Activated CD4-positive, alpha-beta T cell treated with anti-CD3 and anti-CD28 coated beads, Interleukin-2, amount 50 U/mL, for 1 hour (primary cell): Measurements from ENCODE around the gene KRT24.
"Not testable (repeated sequence)": the region's sequence is repeated elsewhere in the genome, so short reads cannot be mapped to it uniquely, and the experiment has no call there.

Experiments used
- DNase-seq: peaks from one replicate; pipeline ENCODE4 v3.0.0-alpha.2; 2020

Gene KRT24

GRCh38 chr17:40703652-40704051 lies at the start of gene KRT24:
Gene KRT24, minus strand, starts transcription at chr17:40703752. Its CDS starts 59 bp downstream, at chr17:40703693.
- no peak for DNase-seq

GRCh38 chr17:40751065-40751464 lies 47.5 kb upstream of the KRT24 start:
- DNase-seq, result no peak

- no peak for DNase-seq
Measured at GRCh38 chr17:40750391-40750790, 46.8 kb upstream of the KRT24 start.

GRCh38 chr17:40748666-40749065 lies 45.1 kb upstream of the KRT24 start:
- DNase-seq, result not testable (repeated sequence)

GRCh38 chr17:40738553-40738952 lies 35.0 kb upstream of the KRT24 start:
- no peak for DNase-seq

- no peak for DNase-seq
Measured at GRCh38 chr17:40735016-40735415, 31.5 kb upstream of the KRT24 start.

- DNase-seq, result no peak
Measured at GRCh38 chr17:40734018-40734417, 30.5 kb upstream of the KRT24 start.

GRCh38 chr17:40730970-40731369 lies 27.4 kb upstream of the KRT24 start:
- DNase-seq, result no peak

- DNase-seq, result no peak
Measured at GRCh38 chr17:40727447-40728231, 24.1 kb upstream of the KRT24 start.

GRCh38 chr17:40726919-40727318 lies 23.4 kb upstream of the KRT24 start:
- no peak for DNase-seq

- DNase-seq, result no peak
Measured at GRCh38 chr17:40724656-40725055, 21.1 kb upstream of the KRT24 start.

GRCh38 chr17:40722241-40722640 lies 18.7 kb upstream of the KRT24 start:
- no peak for DNase-seq

- no peak for DNase-seq
Measured at GRCh38 chr17:40720899-40721298, 17.3 kb upstream of the KRT24 start.

GRCh38 chr17:40718930-40719329 lies 15.4 kb upstream of the KRT24 start:
- DNase-seq, result no peak

GRCh38 chr17:40717776-40718175 lies 14.2 kb upstream of the KRT24 start:
- DNase-seq, result no peak

GRCh38 chr17:40714473-40714872 lies 10.9 kb upstream of the KRT24 start:
- no peak for DNase-seq

GRCh38 chr17:40707745-40708144 lies 4.2 kb upstream of the KRT24 start:
- DNase-seq, result no peak

GRCh38 chr17:40705584-40705983 lies 2.0 kb upstream of the KRT24 start:
- no peak for DNase-seq

- DNase-seq, result no peak
Measured at GRCh38 chr17:40702271-40702670, 1.3 kb downstream of the KRT24 start.

- no peak for DNase-seq
Measured at GRCh38 chr17:40699853-40700252, 3.7 kb downstream of the KRT24 start.

GRCh38 chr17:40699371-40699770 lies 4.2 kb downstream of the KRT24 start:
- DNase-seq, result no peak

GRCh38 chr17:40697297-40697696 lies 6.3 kb downstream of the KRT24 start:
- no peak for DNase-seq

GRCh38 chr17:40696651-40697072 lies 6.9 kb downstream of the KRT24 start:
- no peak for DNase-seq

- no peak for DNase-seq
Measured at GRCh38 chr17:40695874-40696472, 7.6 kb downstream of the KRT24 start.

- DNase-seq, result no peak
Measured at GRCh38 chr17:40694584-40694983, 9.0 kb downstream of the KRT24 start.
